AG04450 (cell line): ENCODE results near the gene ADCY3. TPM values are rescaled to one million over a fixed set of nuclear protein-coding genes. Genes with fewer than 3 reads are reported as not detected.

Experiments
- CTCF ChIA-PET: fragments of 300-600, 350-600 bp; formaldehyde crosslinking; extraction: SDS; loops from one replicate; lab custom pipeline; 2022; ENCODE audit warnings: antibody characterized with exemption, inconsistent platforms; lab: Charles Lee
- POLR2A ChIA-PET: fragments of 350-600 bp; formaldehyde crosslinking; extraction: SDS; loops from one replicate; lab custom pipeline; 2021; ENCODE audit warnings: antibody characterized with exemption, inconsistent platforms; lab: Yijun Ruan, JAX
- DNase-seq: peaks from one replicate; pipeline ENCODE4 v3.0.0-alpha.2; 2011; ENCODE audit warnings: low read depth, low spot score
- H3K27ac ChIP-seq: one replicate; pipeline ENCODE4 v1.5.1; 2012; ENCODE audit warnings: low read depth, low read length, control low read depth
- H3K27me3 ChIP-seq: one replicate; pipeline ENCODE4 v1.6.0; 2012; ENCODE audit warnings: low read length; ENCODE audit not compliant: control insufficient read depth, insufficient read depth
- H3K4me3 ChIP-seq: 2 replicates; pipeline ENCODE4 v1.5.1; 2011; ENCODE audit warnings: mild to moderate bottlenecking, low read depth, low read length, control low read depth
- H3K9me3 ChIP-seq: 2 replicates; pipeline ENCODE4 v1.5.1; 2012; ENCODE audit warnings: low read length; ENCODE audit not compliant: control insufficient read depth, insufficient read depth
- CTCF ChIP-seq: IDR thresholded peaks from 2 replicates; pipeline ENCODE4 v1.5.1; 2011; ENCODE audit warnings: low read depth, low read length, control low read depth, inconsistent platforms
- polyA plus RNA-seq: library from polyadenylated mRNA; depleted of rRNA; stranded (reverse); fragments of >200 nt; gene quantifications from 2 replicates; pipeline ENCODE4 v1.2.3, GENCODE V29; 2011

The ADCY3 gene
- polyA plus RNA-seq, 1 experiment: 29.6 TPM

GRCh38 chr2:24924266-24924665 lies 4.2 kb upstream of the ADCY3 start:
- ChIA-PET POLR2A (no interaction called here), CTCF (interaction anchor here (1.9 kb wide), 1 partner anchor 96 kb away, joined by 5 read pairs; no protein-coding TSS in a partner anchor)
- Histone ChIP-seq H3K27ac (no peak overlapping the region), H3K27me3 (no peaks in the 10 kb centered on the region), H3K4me3 (no peak overlapping the region), H3K9me3 (no peaks in the 10 kb centered on the region; the same call in 1 of the 2 replicates)
- no peak for DNase-seq
- no peak for TF ChIP-seq CTCF

- no peak overlapping the region for H3K4me3 ChIP-seq
- H3K9me3 ChIP-seq: no peaks in the 10 kb centered on the region; the same call in 1 of the 2 replicates
- POLR2A ChIA-PET: no interaction called here
- H3K27ac ChIP-seq: no peak overlapping the region
- CTCF ChIA-PET: interaction anchor here (1.9 kb wide), 1 partner anchor 95 kb away, joined by 5 read pairs; no protein-coding TSS in a partner anchor
- DNase-seq: no peak
- no peaks in the 10 kb centered on the region for H3K27me3 ChIP-seq
- TF ChIP-seq CTCF: no peak
These were observed 3.1 kb upstream of the ADCY3 start for GRCh38 chr2:24923106-24923505.

GRCh38 chr2:24922556-24922955 lies 2.5 kb upstream of the ADCY3 start:
- ChIA-PET POLR2A (no interaction called here), CTCF (interaction anchor here (1.9 kb wide), 1 partner anchor 95 kb away, joined by 5 read pairs; no protein-coding TSS in a partner anchor)
- no peak for TF ChIP-seq CTCF

GRCh38 chr2:24920809-24921441 lies 888 bp upstream of the ADCY3 start:
- ChIA-PET POLR2A (no interaction called here), CTCF (no interaction called here)
- Histone ChIP-seq H3K27me3 (no peaks in the 10 kb centered on the region), H3K4me3 (peak overlapping the region; percentile 66), H3K9me3 (no peaks in the 10 kb centered on the region), H3K27ac (no peak overlapping the region)
- no peak for DNase-seq
- peak; percentile 33 for TF ChIP-seq CTCF

More at GRCh38 chr2:24922556-24922955, 2.5 kb upstream of the ADCY3 start:
- no peak for DNase-seq
- H3K9me3 ChIP-seq: no peaks in the 10 kb centered on the region; the same call in 1 of the 2 replicates
- H3K27me3 ChIP-seq: no peaks in the 10 kb centered on the region
- H3K27ac ChIP-seq: no peak overlapping the region
- H3K4me3 ChIP-seq: no peak overlapping the region

- POLR2A ChIA-PET: no interaction called here
- CTCF ChIA-PET: no interaction called here
- no peaks in the 10 kb centered on the region for H3K27me3 ChIP-seq
- no peak for DNase-seq
- peak overlapping the region; percentile 66 for H3K4me3 ChIP-seq
- TF ChIP-seq CTCF: no peak
- no peak overlapping the region for H3K27ac ChIP-seq
- H3K9me3 ChIP-seq: no peaks in the 10 kb centered on the region
These were observed 435 bp downstream of the ADCY3 start for GRCh38 chr2:24919506-24920097.
